OCI-LY3 (cell line): ENCODE results near the gene RFNG.
A peak's percentile ranks its signal among the peaks of the same experiment; 100 is the strongest.

Experiments used
- H2AFZ ChIP-seq: fragments of 200-600, 300-600 bp; shearing (Covaris generic); 2 replicates; pipeline ENCODE4 v1.6.0; 2014; ENCODE audit warnings: antibody characterized with exemption, low read depth, low read length
- H3K27ac ChIP-seq: fragments of 200-600, 300-600 bp; sonication (generic); 2 replicates; pipeline ENCODE4 v1.5.1; 2014; ENCODE audit warnings: mild to moderate bottlenecking, low read length, moderate library complexity, mixed read lengths
- H3K27me3 ChIP-seq: fragments of 200-600, 300-600 bp; sonication (generic); 2 replicates; pipeline ENCODE4 v1.6.1; 2014; ENCODE audit warnings: low read depth, low read length, mixed read lengths
- H3K36me3 ChIP-seq: fragments of 200-600, 300-600 bp; sonication (generic); replicated peaks from 2 replicates; pipeline ENCODE3; 2014; ENCODE audit warnings: low read depth, low read length, mixed read lengths
- H3K4me1 ChIP-seq: fragments of 300-600, 200-600 bp; sonication (generic); 2 replicates; pipeline ENCODE4 v1.6.1; 2014; ENCODE audit warnings: low read length, mixed read lengths
- H3K4me2 ChIP-seq: fragments of 200-600, 300-600 bp; sonication (generic); 2 replicates; pipeline ENCODE4 v1.6.1; 2014; ENCODE audit warnings: low read length, mixed read lengths
- H3K4me3 ChIP-seq: fragments of 300-600, 200-600 bp; sonication (generic); 2 replicates; pipeline ENCODE4 v1.5.1; 2014; ENCODE audit warnings: antibody characterized with exemption, mild to moderate bottlenecking, low read length, moderate library complexity
- H3K79me2 ChIP-seq: fragments of 300-600, 200-600 bp; shearing (Covaris generic); 2 replicates; pipeline ENCODE4 v1.6.1; 2014; ENCODE audit warnings: mild to moderate bottlenecking, low read length, mixed read lengths
- H3K9ac ChIP-seq: fragments of 300-600, 200-600 bp; shearing (Covaris generic); 2 replicates; pipeline ENCODE4 v1.6.0; 2014; ENCODE audit warnings: mild to moderate bottlenecking, low read length, moderate library complexity
- H3K9me3 ChIP-seq: fragments of 200-600, 300-600 bp; shearing (Covaris generic); 2 replicates; pipeline ENCODE4 v1.6.1; 2014; ENCODE audit warnings: low read length, mixed read lengths; ENCODE audit not compliant: insufficient read depth
- H4K20me1 ChIP-seq: fragments of 200-600, 300-600 bp; sonication (generic); 2 replicates; pipeline ENCODE4 v1.6.1; 2016; ENCODE audit warnings: low read length, mixed read lengths; ENCODE audit not compliant: insufficient read depth
- CTCF ChIP-seq: fragments of 200-600, 300-600 bp; sonication (generic); IDR thresholded peaks from 2 replicates; pipeline ENCODE4 v1.5.1; 2014; ENCODE audit warnings: antibody characterized with exemption, low read length, low read depth
- EZH2phosphoT487 ChIP-seq: fragments of 200-600 bp; shearing (Covaris generic); IDR thresholded peaks from 2 replicates; pipeline ENCODE4 v1.6.1; 2018; ENCODE audit warnings: antibody characterized with exemption, mixed run types, low read depth

The RFNG gene

GRCh38 chr17:82098939-82099763, 47.5 kb upstream of the RFNG start:
- Histone ChIP-seq H3K9ac (peak overlapping the region; percentile 99), H3K27ac (peak overlapping the region; percentile 90), H3K36me3 (peaks cover 30% of the 10 kb centered on the region), H3K4me2 (peak overlapping the region; percentile 99), H3K79me2 (peaks cover 54% of the 10 kb centered on the region), H3K9me3 (no peaks in the 10 kb centered on the region), H2AFZ (no peak overlapping the region), H3K27me3 (no peaks in the 10 kb centered on the region), H3K4me1 (peaks cover 30% of the 10 kb centered on the region), H3K4me3 (peak overlapping the region; percentile 92), H4K20me1 (peaks cover 21% of the 10 kb centered on the region)
- TF ChIP-seq EZH2phosphoT487 (no peak), CTCF (no peak)

- peaks cover 60% of the 10 kb centered on the region for H3K79me2 ChIP-seq
- H3K27me3 ChIP-seq, result no peaks in the 10 kb centered on the region
- peak within 1 kb of the TSS; percentile 97 for H3K4me3 ChIP-seq
- H3K9ac ChIP-seq, result peak within 1 kb of the TSS; percentile 99
- H3K36me3 ChIP-seq, result peaks cover 36% of the 10 kb centered on the region
- H3K9me3 ChIP-seq, result no peaks in the 10 kb centered on the region
- H3K4me1 ChIP-seq, result peaks cover 30% of the 10 kb centered on the region
- no peak within 1 kb of the TSS for H2AFZ ChIP-seq
- H3K4me2 ChIP-seq, result peak within 1 kb of the TSS; percentile 99
- TF ChIP-seq CTCF (peak; percentile 32), EZH2phosphoT487 (no peak)
- H3K27ac ChIP-seq, result peak within 1 kb of the TSS; percentile 90
- H4K20me1 ChIP-seq, result peaks cover 23% of the 10 kb centered on the region
Measured at GRCh38 chr17:82098169-82098938, 46.7 kb upstream of the RFNG start, which contains the start of gene FASN. FASN (minus strand) TSS chr17:82098236; CDS start chr17:82096445, 1,791 bp downstream.

- Histone ChIP-seq H3K4me3 (peak overlapping the region; percentile 97), H3K79me2 (peaks cover 65% of the 10 kb centered on the region), H3K4me1 (peaks cover 30% of the 10 kb centered on the region), H3K36me3 (peaks cover 41% of the 10 kb centered on the region), H3K27ac (peak overlapping the region; percentile 83), H3K9ac (peak overlapping the region; percentile 99), H3K27me3 (no peaks in the 10 kb centered on the region), H4K20me1 (peaks cover 26% of the 10 kb centered on the region), H3K9me3 (no peaks in the 10 kb centered on the region), H2AFZ (no peak overlapping the region), H3K4me2 (peak overlapping the region; percentile 80)
- TF ChIP-seq CTCF (no peak), EZH2phosphoT487 (no peak)
Measured at GRCh38 chr17:82097919-82098168, 46.2 kb upstream of the RFNG start.

GRCh38 chr17:82097184-82097918, 45.7 kb upstream of the RFNG start:
- Histone ChIP-seq H3K36me3 (peaks cover 45% of the 10 kb centered on the region), H3K9me3 (no peaks in the 10 kb centered on the region), H3K79me2 (peaks cover 66% of the 10 kb centered on the region), H3K4me1 (peaks cover 30% of the 10 kb centered on the region), H4K20me1 (peaks cover 26% of the 10 kb centered on the region), H3K9ac (peak overlapping the region; percentile 99), H2AFZ (no peak overlapping the region), H3K27me3 (no peaks in the 10 kb centered on the region), H3K4me2 (peak overlapping the region; percentile 80), H3K4me3 (peak overlapping the region; percentile 97), H3K27ac (peak overlapping the region; percentile 83)
- TF ChIP-seq CTCF, result no peak
